Measurements from ENCODE around the gene RNF166. TPM values are rescaled to one million over a fixed set of nuclear protein-coding genes. Genes with fewer than 3 reads are reported as not detected.

The RNF166 gene
- total and polyA plus RNA-seq, 4 donors: 6.5 to 9.1 (median 7.6) TPM

GRCh38 chr16:88658714-88659113 lies 47.5 kb downstream of the RNF166 start:
- Histone ChIP-seq H3K4me3 (ENCODE audit: low read depth in 1 of 3, low read length in 3 of 3) (no peak overlapping the region), H3K27me3 (ENCODE audit: control insufficient read depth in 4 of 4, insufficient read depth in 4 of 4, low read length in 3 of 4) (no peaks in the 10 kb centered on the region), H3K9me3 (ENCODE audit: control insufficient read depth in 4 of 4, low read length in 3 of 4) (no peaks in the 10 kb centered on the region), H3K4me1 (ENCODE audit: control insufficient read depth in 4 of 4, insufficient read depth in 4 of 4, low read length in 3 of 4) (peaks cover 1 to 17% (median 7%) of the 10 kb centered on the region in 4 donors), H3K27ac (ENCODE audit: low read depth in 1 of 2, low read length in 2 of 2) (no peak overlapping the region), H3K36me3 (ENCODE audit: control insufficient read depth in 4 of 4, insufficient read depth in 3 of 4, low read depth in 1 of 4, low read length in 3 of 4) (peaks cover 7 to 29% (median 15%) of the 10 kb centered on the region in 4 donors), H3K9ac (ENCODE audit: low read depth in 1 of 2, low read length in 2 of 2) (no peak overlapping the region)
- no peak for DNase-seq (ENCODE audit: low spot score)
- no peak for TF ChIP-seq FOXA2 (IDR thresholded peaks at IDR 0.05)
- TF ChIP-seq ATF3 (IDR thresholded peaks at IDR 0.05): no peak
- TF ChIP-seq EGR1 (IDR thresholded peaks at IDR 0.05; ENCODE audit: low read depth in 2 of 2): no peak
- no peak for TF ChIP-seq SP1 (IDR thresholded peaks at IDR 0.05)
- no peak for TF ChIP-seq HNF4G (IDR thresholded peaks at IDR 0.05)
- TF ChIP-seq REST (IDR thresholded peaks at IDR 0.05): no peak
- no peak for TF ChIP-seq YY1 (IDR thresholded peaks at IDR 0.05)
- no peak for TF ChIP-seq MAX (IDR thresholded peaks at IDR 0.05)
- 95% methylated on average over 15 of the region's 15 CpGs for WGBS

GRCh38 chr16:88657371-88657770 lies 48.8 kb downstream of the RNF166 start:
- Histone ChIP-seq H3K4me3 (ENCODE audit: low read depth in 1 of 3, low read length in 3 of 3) (no peak overlapping the region), H3K27me3 (ENCODE audit: control insufficient read depth in 4 of 4, insufficient read depth in 4 of 4, low read length in 3 of 4) (no peaks in the 10 kb centered on the region), H3K27ac (ENCODE audit: low read depth in 1 of 2, low read length in 2 of 2) (no peak overlapping the region), H3K9me3 (ENCODE audit: control insufficient read depth in 4 of 4, low read length in 3 of 4) (no peaks in the 10 kb centered on the region), H3K9ac (ENCODE audit: low read depth in 1 of 2, low read length in 2 of 2) (no peak overlapping the region), H3K4me1 (ENCODE audit: control insufficient read depth in 4 of 4, insufficient read depth in 4 of 4, low read length in 3 of 4) (peaks cover 0 to 13% (median 6%) of the 10 kb centered on the region in 4 donors), H3K36me3 (ENCODE audit: control insufficient read depth in 4 of 4, insufficient read depth in 3 of 4, low read depth in 1 of 4, low read length in 3 of 4) (peaks cover 9 to 39% (median 21%) of the 10 kb centered on the region in 4 donors)
- TF ChIP-seq RAD21 (IDR thresholded peaks at IDR 0.05): no peak
- TF ChIP-seq FOXA2 (IDR thresholded peaks at IDR 0.05): no peak
- no peak for TF ChIP-seq ATF3 (IDR thresholded peaks at IDR 0.05)
- no peak for TF ChIP-seq YY1 (IDR thresholded peaks at IDR 0.05)
- no peak for TF ChIP-seq SP1 (IDR thresholded peaks at IDR 0.05)
- no peak for TF ChIP-seq EGR1 (IDR thresholded peaks at IDR 0.05; ENCODE audit: low read depth in 2 of 2)
- no peak for TF ChIP-seq FOXA1 (IDR thresholded peaks at IDR 0.05)
- TF ChIP-seq TAF1 (conservative IDR thresholded peaks at IDR 0.05): no peak
- no peak for TF ChIP-seq MAX (IDR thresholded peaks at IDR 0.05)
- TF ChIP-seq HNF4G (IDR thresholded peaks at IDR 0.05): no peak
- no peak for TF ChIP-seq HNF4A (conservative IDR thresholded peaks at IDR 0.05)
- no peak for TF ChIP-seq ZBTB33 (IDR thresholded peaks at IDR 0.05)
- no peak for DNase-seq (ENCODE audit: low spot score)
- 94% methylated on average over 19 of the region's 19 CpGs for WGBS
